Progenitor cell of endocrine pancreas (in vitro differentiated cells): ENCODE results near the gene UBTD1. TPM values are rescaled to one million over a fixed set of nuclear protein-coding genes. Genes with fewer than 3 reads are reported as not detected.

Source experiments
- DNase-seq: peaks from one replicate; pipeline ENCODE4 v3.0.0; 2021; ENCODE audit warnings: low spot score; ENCODE audit not compliant: unreplicated experiment
- H3K27ac Mint-ChIP-seq: 2 replicates; pipeline ENCODE4 v1.8.0; 2021; ENCODE audit warnings: mild to moderate bottlenecking, moderate library complexity, mixed read lengths
- H3K27me3 Mint-ChIP-seq: 2 replicates; pipeline ENCODE4 v1.8.0; 2021; ENCODE audit warnings: mixed read lengths
- H3K36me3 Mint-ChIP-seq: 2 replicates; pipeline ENCODE4 v1.8.0; 2022; ENCODE audit warnings: mixed read lengths; ENCODE audit not compliant: insufficient read depth
- H3K4me1 Mint-ChIP-seq: 2 replicates; pipeline ENCODE4 v1.8.0; 2021; ENCODE audit warnings: low read depth, mixed read lengths
- H3K4me3 Mint-ChIP-seq: 2 replicates; pipeline ENCODE4 v1.8.0; 2021; ENCODE audit warnings: low read depth, mild to moderate bottlenecking, moderate library complexity, mixed read lengths
- H3K9me3 Mint-ChIP-seq: 2 replicates; pipeline ENCODE4 v1.8.0; 2021; ENCODE audit warnings: low read depth, mixed read lengths
- total RNA-seq: library from RNA; stranded (reverse); gene quantifications from 2 replicates; pipeline ENCODE4 v1.2.1, GENCODE V29; 2021
- TF ChIP-seq, protein P1 (sequence below): fragments of 200-600 bp; sonication (generic); IDR thresholded peaks from one replicate; pipeline ENCODE4 v1.5.0; 2021; ENCODE audit warnings: antibody characterized with exemption, mild to moderate bottlenecking; ENCODE audit not compliant: unreplicated experiment

UBTD1 gene
- total RNA-seq, 1 donor from 2014 or later: 9.0 TPM

DNA sequence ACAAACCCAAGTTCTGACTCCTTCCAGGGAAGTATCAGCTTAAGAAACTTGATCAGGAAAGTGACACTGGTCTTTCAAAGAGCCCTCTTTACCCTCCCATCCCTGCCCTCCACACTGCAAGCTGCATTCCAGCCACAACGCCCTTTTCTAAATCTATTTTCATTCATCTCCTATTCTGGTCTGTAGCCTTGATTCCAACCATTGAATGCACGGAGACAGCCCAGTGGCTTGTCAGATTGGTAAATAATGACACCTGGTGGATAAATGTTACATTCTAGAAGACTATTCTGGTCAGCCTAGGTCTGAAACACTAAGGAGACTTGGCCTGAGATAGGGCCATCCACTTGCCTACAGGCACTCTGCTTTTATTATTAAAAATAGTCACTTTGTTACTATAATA, 113.7 kb downstream of the UBTD1 start:
- Mint-ChIP-seq H3K4me1 (no peaks in the 10 kb centered on the region), H3K27me3 (no peaks in the 10 kb centered on the region), H3K27ac (no peak overlapping the region), H3K4me3 (no peak overlapping the region), H3K9me3 (no peaks in the 10 kb centered on the region), H3K36me3 (peaks cover 7% of the 10 kb centered on the region)
- TF ChIP-seq, protein P1, sequence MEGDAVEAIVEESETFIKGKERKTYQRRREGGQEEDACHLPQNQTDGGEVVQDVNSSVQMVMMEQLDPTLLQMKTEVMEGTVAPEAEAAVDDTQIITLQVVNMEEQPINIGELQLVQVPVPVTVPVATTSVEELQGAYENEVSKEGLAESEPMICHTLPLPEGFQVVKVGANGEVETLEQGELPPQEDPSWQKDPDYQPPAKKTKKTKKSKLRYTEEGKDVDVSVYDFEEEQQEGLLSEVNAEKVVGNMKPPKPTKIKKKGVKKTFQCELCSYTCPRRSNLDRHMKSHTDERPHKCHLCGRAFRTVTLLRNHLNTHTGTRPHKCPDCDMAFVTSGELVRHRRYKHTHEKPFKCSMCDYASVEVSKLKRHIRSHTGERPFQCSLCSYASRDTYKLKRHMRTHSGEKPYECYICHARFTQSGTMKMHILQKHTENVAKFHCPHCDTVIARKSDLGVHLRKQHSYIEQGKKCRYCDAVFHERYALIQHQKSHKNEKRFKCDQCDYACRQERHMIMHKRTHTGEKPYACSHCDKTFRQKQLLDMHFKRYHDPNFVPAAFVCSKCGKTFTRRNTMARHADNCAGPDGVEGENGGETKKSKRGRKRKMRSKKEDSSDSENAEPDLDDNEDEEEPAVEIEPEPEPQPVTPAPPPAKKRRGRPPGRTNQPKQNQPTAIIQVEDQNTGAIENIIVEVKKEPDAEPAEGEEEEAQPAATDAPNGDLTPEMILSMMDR: peak; percentile 21
- no peak for DNase-seq

DNA sequence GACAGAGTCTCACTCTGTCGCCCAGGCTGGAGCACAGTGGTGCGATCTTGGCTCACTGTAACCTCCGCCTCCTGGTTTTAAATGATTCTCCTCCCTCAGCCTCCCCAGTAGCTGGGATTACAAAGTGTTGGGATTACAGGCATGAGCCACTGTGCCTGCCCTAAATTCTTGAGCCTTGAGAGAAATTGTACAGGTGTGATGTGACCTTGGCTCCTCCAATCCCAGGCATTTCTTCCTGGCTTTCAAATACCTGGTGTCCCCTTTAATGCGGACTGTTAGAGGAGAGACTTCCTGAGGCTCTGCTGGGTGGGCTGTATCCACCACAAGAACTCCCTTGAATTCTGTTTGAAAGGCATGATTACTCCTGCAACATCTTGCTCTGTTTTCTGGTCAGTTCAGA, 119.6 kb downstream of the UBTD1 start:
- DNase-seq: no peak
- TF ChIP-seq, protein P1: no peak
- Mint-ChIP-seq H3K9me3 (no peaks in the 10 kb centered on the region), H3K4me3 (no peak overlapping the region), H3K4me1 (peaks cover 8% of the 10 kb centered on the region), H3K27me3 (no peaks in the 10 kb centered on the region), H3K27ac (no peak overlapping the region), H3K36me3 (peaks cover 7% of the 10 kb centered on the region)

DNA sequence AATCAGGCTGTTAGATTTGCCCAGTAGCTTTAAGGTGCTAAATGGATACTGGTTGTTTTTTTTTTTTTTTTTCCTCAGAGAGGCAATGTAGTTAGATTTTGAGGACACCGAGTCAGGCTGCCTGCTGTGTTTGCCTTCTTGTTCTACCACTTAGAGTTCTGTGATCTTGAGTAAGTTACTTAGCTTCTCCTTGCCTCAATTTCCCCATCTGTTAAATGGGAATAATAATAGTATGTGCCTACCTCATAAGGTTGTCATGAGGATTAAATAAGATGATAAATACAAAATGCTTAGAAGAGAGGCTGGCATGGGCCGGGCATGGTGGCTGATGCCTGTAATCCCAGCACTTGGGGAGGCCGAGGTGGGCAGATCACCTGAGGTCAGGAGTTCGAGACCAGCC, 120.0 kb downstream of the UBTD1 start:
- Mint-ChIP-seq H3K36me3 (peaks cover 7% of the 10 kb centered on the region), H3K4me1 (peaks cover 11% of the 10 kb centered on the region), H3K4me3 (no peak overlapping the region), H3K9me3 (no peaks in the 10 kb centered on the region), H3K27me3 (no peaks in the 10 kb centered on the region), H3K27ac (no peak overlapping the region)
- DNase-seq: no peak
- TF ChIP-seq, protein P1: no peak

Other genes starting within 250 kb of the UBTD1 start
- 20.4 and 21.1 TPM in 2 replicates for gene ARHGAP19, start 206.3 kb upstream of the UBTD1 start, total RNA-seq
- 15.7 and 16.7 TPM in 2 replicates for gene FRAT1, start 179.7 kb upstream of the UBTD1 start, total RNA-seq
- 37.7 and 38.7 TPM in 2 replicates for gene FRAT2, start 164.2 kb upstream of the UBTD1 start, total RNA-seq
- 33.5 and 36.6 TPM in 2 replicates for gene RRP12, start 97.6 kb upstream of the UBTD1 start, total RNA-seq
- 130 and 137 TPM in 2 replicates for gene PGAM1, start 72.7 kb upstream of the UBTD1 start, total RNA-seq
- 38.0 and 41.5 TPM in 2 replicates for gene EXOSC1, start 52.9 kb upstream of the UBTD1 start, total RNA-seq
- gene ZDHHC16, start 52.7 kb upstream of the UBTD1 start, total RNA-seq: 59.6 and 64.9 TPM in 2 replicates
- gene MMS19, start 502 bp upstream of the UBTD1 start, total RNA-seq: 80.6 and 82.1 TPM in 2 replicates
- gene ANKRD2, start 73.9 kb downstream of the UBTD1 start, total RNA-seq: not detected in 2 replicates
- 10.5 and 11.9 TPM in 2 replicates for gene HOGA1, start 85.5 kb downstream of the UBTD1 start, total RNA-seq
- gene C10orf62, start 90.8 kb downstream of the UBTD1 start, total RNA-seq: 0.91 and 0.96 TPM in 2 replicates
- gene MORN4, start 134.6 kb downstream of the UBTD1 start, total RNA-seq: 21.1 and 24.3 TPM in 2 replicates
- 18.0 and 18.9 TPM in 2 replicates for gene PI4K2A, start 141.7 kb downstream of the UBTD1 start, total RNA-seq
- 4.3 TPM in 2 replicates for gene AVPI1, start 188.3 kb downstream of the UBTD1 start, total RNA-seq
- 14.3 and 14.7 TPM in 2 replicates for gene MARVELD1, start 214.8 kb downstream of the UBTD1 start, total RNA-seq
- 43.4 and 44.2 TPM in 2 replicates for gene ZFYVE27, start 238.2 kb downstream of the UBTD1 start, total RNA-seq